ENCODE data around the gene HACD4. TPM values are rescaled to one million over a fixed set of nuclear protein-coding genes. Genes with fewer than 3 reads are reported as not detected.

The HACD4 gene
- total and polyA plus RNA-seq, 2 experiments from 2014 or later = 3.8 to 7.5 TPM

DNA sequence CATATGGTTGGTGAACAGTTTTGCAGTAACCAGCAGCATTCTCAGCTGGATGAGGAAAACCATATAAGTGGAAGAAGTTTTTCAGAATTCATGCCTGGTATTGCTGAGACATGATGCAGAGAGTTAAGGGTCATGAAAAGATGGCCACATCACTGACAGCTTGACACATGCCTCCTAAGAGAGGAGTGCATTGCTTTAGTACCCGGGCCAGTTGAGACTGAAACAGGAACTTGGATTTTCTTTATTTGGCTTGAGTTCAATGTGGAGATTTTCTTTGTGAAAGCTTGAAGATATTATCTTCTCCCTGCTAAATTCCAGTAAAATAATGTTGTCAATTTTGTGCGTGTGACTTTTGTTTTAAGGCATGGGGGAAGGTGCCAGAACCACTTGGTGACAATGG lies 35.8 kb downstream of the HACD4 start:
- H3K27me3 ChIP-seq (replicated peaks; ENCODE audit: insufficient read depth) = no peaks in the 10 kb centered on the region
- no peaks in the 10 kb centered on the region for H3K4me1 ChIP-seq (ENCODE audit: insufficient read depth)
- 0 out of 2 replicates have a peak, but pooled peaks cover 7% of the 10 kb centered on the region for H3K36me3 ChIP-seq (ENCODE audit: low read depth)
- H2AFZ ChIP-seq = no peak overlapping the region
- H3K4me2 ChIP-seq (ENCODE audit: unreplicated experiment) = no peak overlapping the region
- no peak overlapping the region for H3K9ac ChIP-seq
- WGBS, 2 experiments (ENCODE audit: low coverage in 1 of 2, low lambda C conversion rate in 2 of 2, missing lambda C conversion rate in 2 of 2) = 94 to 97% methylated on average over 2 of the region's 2 CpGs
- in situ Hi-C loops (cut with MboI) = no loop called here
- no peaks in the 10 kb centered on the region for H3K9me2 ChIP-seq (ENCODE audit: insufficient read depth)
- no peak overlapping the region for H3K4me3 ChIP-seq
- H3F3A ChIP-seq (ENCODE audit: insufficient read depth) = no peaks in the 10 kb centered on the region
- H3K9me3 ChIP-seq (ENCODE audit: low read depth) = no peaks in the 10 kb centered on the region
- DNase-seq = no peak
- no peaks in the 10 kb centered on the region for H3K79me2 ChIP-seq (ENCODE audit: insufficient read depth)
- H4K20me1 ChIP-seq (ENCODE audit: insufficient read depth) = no peaks in the 10 kb centered on the region
- no peak overlapping the region for H3K27ac ChIP-seq
- TF ChIP-seq EZH2 (IDR thresholded peaks at IDR 0.05; ENCODE audit: insufficient read depth, poor library complexity, severe bottlenecking) (no peak), EZH2phosphoT487 (IDR thresholded peaks at IDR 0.05; ENCODE audit: insufficient read depth, low read depth) (no peak)

DNA sequence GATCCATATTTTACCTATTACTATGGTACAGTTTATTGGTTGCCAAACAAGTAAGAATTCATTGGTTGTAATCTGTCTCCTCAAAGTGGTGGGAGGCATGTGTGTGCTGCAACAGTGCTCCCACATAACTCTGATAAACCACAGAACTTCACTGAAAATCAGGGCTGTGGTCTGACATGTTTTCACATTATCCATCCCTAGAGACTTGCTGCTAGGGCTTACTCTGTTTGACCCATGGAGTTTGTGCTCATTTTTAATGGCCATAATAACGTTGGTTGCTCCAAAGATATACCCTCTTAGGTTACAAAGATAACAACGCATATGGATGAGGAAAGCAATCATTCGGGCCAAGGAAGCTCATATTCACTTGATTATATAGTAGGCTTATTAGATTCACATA lies 37.0 kb downstream of the HACD4 start:
- Histone ChIP-seq H3K4me3 (no peak overlapping the region), H3K36me3 (ENCODE audit: low read depth) (0 out of 2 replicates have a peak, but pooled peaks cover 5% of the 10 kb centered on the region), H3K4me1 (ENCODE audit: insufficient read depth) (no peaks in the 10 kb centered on the region), H3K9me2 (ENCODE audit: insufficient read depth) (no peaks in the 10 kb centered on the region), H3K9ac (no peak overlapping the region), H3K27ac (no peak overlapping the region), H3K27me3 (replicated peaks; ENCODE audit: insufficient read depth) (no peaks in the 10 kb centered on the region), H3F3A (ENCODE audit: insufficient read depth) (no peaks in the 10 kb centered on the region), H3K4me2 (ENCODE audit: unreplicated experiment) (no peak overlapping the region), H3K79me2 (ENCODE audit: insufficient read depth) (no peaks in the 10 kb centered on the region), H4K20me1 (ENCODE audit: insufficient read depth) (no peaks in the 10 kb centered on the region), H3K9me3 (ENCODE audit: low read depth) (no peaks in the 10 kb centered on the region), H2AFZ (no peak overlapping the region)
- in situ Hi-C loops (cut with MboI) = no loop called here
- 97 to 98% methylated on average over 3 of the region's 3 CpGs for WGBS, 2 experiments (ENCODE audit: low coverage in 1 of 2, low lambda C conversion rate in 2 of 2, missing lambda C conversion rate in 2 of 2)
- no peak for TF ChIP-seq EZH2 (IDR thresholded peaks at IDR 0.05; ENCODE audit: insufficient read depth, poor library complexity, severe bottlenecking)
- TF ChIP-seq EZH2phosphoT487 (IDR thresholded peaks at IDR 0.05; ENCODE audit: insufficient read depth, low read depth) = no peak
- DNase-seq = no peak

DNA sequence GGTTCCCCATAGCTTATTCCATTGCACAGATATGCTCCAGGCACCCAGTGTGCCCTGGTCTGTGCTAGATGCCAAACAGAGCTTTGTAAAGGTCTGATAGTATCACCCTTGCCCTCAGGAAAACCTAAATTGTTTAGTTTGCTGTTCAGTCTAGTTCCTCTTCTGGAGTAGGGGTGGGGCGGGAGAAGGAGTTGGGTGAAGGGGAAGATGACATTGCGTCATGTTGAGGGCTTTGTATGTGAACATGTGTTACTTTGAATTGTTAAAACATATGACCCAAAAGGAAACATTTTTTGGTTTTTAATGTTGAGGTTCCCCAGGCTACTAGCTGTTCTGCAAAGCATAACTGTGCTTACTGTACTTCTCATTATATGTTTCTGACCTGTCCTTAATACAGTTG lies 40.6 kb downstream of the HACD4 start:
- Histone ChIP-seq H3F3A (ENCODE audit: insufficient read depth) (no peaks in the 10 kb centered on the region), H3K9me3 (ENCODE audit: low read depth) (no peaks in the 10 kb centered on the region), H3K79me2 (ENCODE audit: insufficient read depth) (no peaks in the 10 kb centered on the region), H3K4me3 (no peak overlapping the region), H3K36me3 (ENCODE audit: low read depth) (peaks cover 10% of the 10 kb centered on the region), H3K9ac (no peak overlapping the region), H3K27me3 (replicated peaks; ENCODE audit: insufficient read depth) (no peaks in the 10 kb centered on the region), H3K4me1 (ENCODE audit: insufficient read depth) (0 out of 2 replicates have a peak, but pooled peaks cover 4% of the 10 kb centered on the region), H2AFZ (no peak overlapping the region), H3K4me2 (ENCODE audit: unreplicated experiment) (no peak overlapping the region), H4K20me1 (ENCODE audit: insufficient read depth) (no peaks in the 10 kb centered on the region), H3K27ac (no peak overlapping the region), H3K9me2 (ENCODE audit: insufficient read depth) (no peaks in the 10 kb centered on the region)
- in situ Hi-C loops (cut with MboI) = no loop called here
- WGBS, 2 experiments (ENCODE audit: low coverage in 1 of 2, low lambda C conversion rate in 2 of 2, missing lambda C conversion rate in 2 of 2) = 97 to 100% methylated on average over 2 of the region's 2 CpGs
- no peak for DNase-seq
- TF ChIP-seq EZH2 (IDR thresholded peaks at IDR 0.05; ENCODE audit: insufficient read depth, poor library complexity, severe bottlenecking) (no peak), EZH2phosphoT487 (IDR thresholded peaks at IDR 0.05; ENCODE audit: insufficient read depth, low read depth) (no peak)

DNA sequence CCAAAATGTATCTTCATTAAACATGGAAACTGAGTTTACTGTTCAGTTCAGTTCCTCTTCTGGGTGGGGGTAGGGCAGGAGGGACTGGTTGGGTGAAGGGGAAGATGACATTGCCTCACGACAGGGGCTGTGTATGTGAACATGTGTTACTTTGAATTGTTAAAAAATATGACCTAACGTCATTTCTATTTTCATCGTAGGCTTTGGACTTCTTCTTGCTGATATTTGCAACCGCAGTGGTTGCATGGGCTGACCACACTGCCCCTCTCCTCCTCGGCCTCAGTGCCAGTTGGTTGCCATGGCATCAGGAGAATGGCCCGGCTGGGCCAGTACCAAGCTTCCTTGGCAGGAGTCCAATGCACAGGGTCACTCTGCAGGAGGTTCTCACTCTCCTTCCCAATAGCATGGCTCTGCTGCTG lies 41.5 kb downstream of the HACD4 start:
- TF ChIP-seq EZH2phosphoT487 (IDR thresholded peaks at IDR 0.05; ENCODE audit: insufficient read depth, low read depth) (no peak), EZH2 (IDR thresholded peaks at IDR 0.05; ENCODE audit: insufficient read depth, poor library complexity, severe bottlenecking) (no peak)
- H2AFZ ChIP-seq = no peak overlapping the region
- 88 to 93% methylated on average over 6 of the region's 6 CpGs for WGBS, 2 experiments (ENCODE audit: low coverage in 1 of 2, low lambda C conversion rate in 2 of 2, missing lambda C conversion rate in 2 of 2)
- H3K9me2 ChIP-seq (ENCODE audit: insufficient read depth) = no peaks in the 10 kb centered on the region
- H3K4me1 ChIP-seq (ENCODE audit: insufficient read depth) = 0 out of 2 replicates have a peak, but pooled peaks cover 4% of the 10 kb centered on the region
- H4K20me1 ChIP-seq (ENCODE audit: insufficient read depth) = no peaks in the 10 kb centered on the region
- peaks cover 10% of the 10 kb centered on the region for H3K36me3 ChIP-seq (ENCODE audit: low read depth)
- no peaks in the 10 kb centered on the region for H3K9me3 ChIP-seq (ENCODE audit: low read depth)
- H3K4me2 ChIP-seq (ENCODE audit: unreplicated experiment) = no peak overlapping the region
- in situ Hi-C loops (cut with MboI) = no loop called here
- H3F3A ChIP-seq (ENCODE audit: insufficient read depth) = no peaks in the 10 kb centered on the region
- no peak for DNase-seq
- H3K4me3 ChIP-seq = no peak overlapping the region
- H3K27ac ChIP-seq = no peak overlapping the region
- H3K79me2 ChIP-seq (ENCODE audit: insufficient read depth) = no peaks in the 10 kb centered on the region
- H3K27me3 ChIP-seq (replicated peaks; ENCODE audit: insufficient read depth) = no peaks in the 10 kb centered on the region
- H3K9ac ChIP-seq = no peak overlapping the region
